ENCODE data around the gene USP7.
"Not testable (repeated sequence)": the region's sequence is repeated elsewhere in the genome, so short reads cannot be mapped to it uniquely, and the experiment has no call there.

The USP7 gene

DNA sequence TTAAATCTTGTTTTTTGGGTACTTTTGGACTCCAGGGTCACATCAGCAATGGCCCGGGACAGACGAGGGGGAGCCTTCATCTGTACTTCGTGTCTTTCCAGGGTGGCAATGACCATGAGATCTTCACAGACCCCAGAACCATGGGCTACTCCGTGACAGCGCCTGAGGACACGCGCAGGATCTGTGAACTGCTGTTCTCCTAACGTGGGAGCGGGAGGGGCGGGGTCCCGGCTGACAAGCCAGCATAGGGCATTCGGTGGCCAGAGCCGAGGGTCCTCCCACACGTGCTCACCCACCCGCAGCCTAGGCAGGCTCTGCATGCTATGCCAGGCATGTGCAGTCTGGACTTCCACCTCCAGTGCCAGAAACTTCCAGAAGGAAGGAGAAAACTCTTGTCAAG lies 116.1 kb downstream of the USP7 start:
- H3K4me3 ChIP-seq (ENCODE audit: low read depth, low read length), result no peak overlapping the region

DNA sequence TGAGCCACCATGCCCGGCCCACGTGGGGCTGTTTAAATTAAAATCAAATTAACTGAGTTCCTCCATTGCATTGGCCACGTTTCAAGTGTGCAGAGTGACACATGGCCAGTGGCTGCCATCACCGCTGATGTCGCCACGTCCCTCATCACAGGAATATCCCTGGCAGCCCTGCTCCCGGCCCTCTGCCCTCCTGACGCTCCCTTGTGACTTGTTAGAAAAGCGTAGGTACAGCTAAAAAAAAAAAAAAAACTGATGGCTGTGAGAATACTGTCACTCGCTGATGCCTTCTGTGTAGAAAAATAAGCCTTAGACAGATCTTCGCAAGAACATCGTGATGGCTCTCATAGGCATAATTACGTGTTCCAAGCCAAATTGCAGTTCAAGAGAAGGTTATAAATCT lies 116.6 kb downstream of the USP7 start:
- no peak overlapping the region for H3K4me3 ChIP-seq (ENCODE audit: low read depth, low read length)

DNA sequence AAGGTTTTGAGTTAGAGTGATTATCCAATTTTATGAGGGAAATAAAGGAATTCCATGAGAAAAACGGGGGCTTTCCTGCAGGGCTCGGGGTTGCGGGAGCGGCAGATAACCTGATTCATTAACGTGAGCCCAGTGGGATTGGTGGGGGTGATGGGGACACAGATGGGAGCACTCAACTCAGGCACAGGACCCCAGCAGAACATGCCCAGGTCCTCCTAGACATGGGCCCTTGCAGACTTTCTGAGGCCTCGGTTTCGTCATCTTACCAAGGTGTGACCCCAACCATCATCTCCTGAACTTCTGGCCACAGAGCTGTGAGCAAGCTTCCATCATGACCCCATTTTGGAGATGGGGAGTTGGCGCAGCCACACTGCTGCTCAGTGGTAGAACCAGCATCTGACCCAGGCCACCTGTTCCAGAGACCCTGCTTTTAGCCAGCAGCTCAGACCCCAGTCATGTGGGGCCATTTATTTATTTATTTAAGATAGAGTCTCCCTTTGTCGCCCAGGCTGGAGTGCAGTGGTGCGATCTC lies 117.2 kb downstream of the USP7 start:
- no peak overlapping the region for H3K4me3 ChIP-seq (ENCODE audit: low read depth, low read length)

DNA sequence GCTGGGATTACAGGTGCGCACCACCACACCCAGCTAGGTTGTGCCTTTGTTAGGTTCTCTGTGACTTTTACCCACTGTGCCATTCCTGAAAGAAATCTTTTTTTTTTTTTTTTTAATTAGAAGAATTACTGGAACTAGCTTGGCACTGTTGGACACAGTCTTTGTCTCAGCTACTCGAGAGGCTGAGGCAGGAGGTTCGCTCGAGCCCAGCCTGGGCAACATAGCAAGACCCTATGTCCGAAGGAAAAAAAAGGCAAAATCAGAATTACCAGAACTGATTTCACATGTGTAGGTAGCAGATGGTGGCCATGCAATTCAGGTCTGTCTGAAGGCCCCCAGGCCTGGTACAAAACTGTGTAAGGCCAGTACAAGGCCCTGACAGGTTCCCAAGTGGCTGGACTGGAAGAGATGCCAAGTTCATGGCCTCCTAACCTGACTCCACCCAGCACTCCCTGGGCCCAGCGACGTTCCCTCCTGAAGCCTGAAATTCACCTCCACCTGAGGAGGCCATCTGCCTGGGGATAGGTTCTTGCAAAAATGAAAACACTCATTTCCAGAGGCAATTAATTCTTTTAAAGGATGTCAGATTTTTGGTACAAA lies 117.9 kb downstream of the USP7 start:
- no peak overlapping the region for H3K4me3 ChIP-seq (ENCODE audit: low read depth, low read length)

DNA sequence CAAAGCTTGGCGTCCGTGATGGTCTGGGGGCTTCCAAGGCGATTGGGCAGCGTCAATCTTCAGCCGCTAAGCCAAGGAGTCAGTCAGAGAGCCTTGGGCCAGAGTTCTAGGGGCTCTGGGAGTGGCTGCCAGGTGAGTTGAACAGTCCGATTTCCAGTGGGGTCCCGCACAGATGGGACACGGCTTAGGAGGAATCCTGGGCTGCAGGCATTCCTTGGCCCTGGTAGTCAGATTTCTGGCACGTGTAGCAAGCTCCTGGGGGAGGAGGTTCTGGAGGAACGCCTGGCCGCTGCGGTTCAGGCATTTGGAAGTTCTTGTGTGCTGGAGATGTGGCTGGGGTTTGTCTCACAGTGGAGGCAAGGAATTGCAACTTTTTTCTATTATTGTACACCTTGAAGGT lies 120.4 kb downstream of the USP7 start:
- H3K4me3 ChIP-seq (ENCODE audit: low read depth, low read length), result not testable (repeated sequence)
